Fibroblast of villous mesenchyme (primary cell): Measurements from ENCODE around the gene DPEP2NB. TPM values are rescaled to one million over a fixed set of nuclear protein-coding genes. Genes with fewer than 3 reads are reported as not detected.
"Not testable (repeated sequence)": the region's sequence is repeated elsewhere in the genome, so short reads cannot be mapped to it uniquely, and the experiment has no call there.

ENCODE experiments used
- DNase-seq: peaks from one replicate; pipeline ENCODE4 v3.0.0-alpha.2; 2010; ENCODE audit warnings: low read depth
- H3K4me3 ChIP-seq: 2 replicates; pipeline ENCODE4 v1.5.1; 2011; ENCODE audit warnings: low read depth, mild to moderate bottlenecking, low read length
- total RNA-seq: library from RNA; depleted of rRNA; stranded (reverse); fragments of >200 nt; gene quantifications from 2 replicates; pipeline ENCODE4 v1.2.3, GENCODE V29; 2012
- TF ChIP-seq, protein P1 (sequence below): IDR thresholded peaks from 2 replicates; pipeline ENCODE4 v1.5.1; 2012; ENCODE audit warnings: low read depth, mild to moderate bottlenecking, low read length; ENCODE audit not compliant: insufficient read depth

Gene DPEP2NB
- total RNA-seq, 1 donor = under 0.01 TPM

DNA sequence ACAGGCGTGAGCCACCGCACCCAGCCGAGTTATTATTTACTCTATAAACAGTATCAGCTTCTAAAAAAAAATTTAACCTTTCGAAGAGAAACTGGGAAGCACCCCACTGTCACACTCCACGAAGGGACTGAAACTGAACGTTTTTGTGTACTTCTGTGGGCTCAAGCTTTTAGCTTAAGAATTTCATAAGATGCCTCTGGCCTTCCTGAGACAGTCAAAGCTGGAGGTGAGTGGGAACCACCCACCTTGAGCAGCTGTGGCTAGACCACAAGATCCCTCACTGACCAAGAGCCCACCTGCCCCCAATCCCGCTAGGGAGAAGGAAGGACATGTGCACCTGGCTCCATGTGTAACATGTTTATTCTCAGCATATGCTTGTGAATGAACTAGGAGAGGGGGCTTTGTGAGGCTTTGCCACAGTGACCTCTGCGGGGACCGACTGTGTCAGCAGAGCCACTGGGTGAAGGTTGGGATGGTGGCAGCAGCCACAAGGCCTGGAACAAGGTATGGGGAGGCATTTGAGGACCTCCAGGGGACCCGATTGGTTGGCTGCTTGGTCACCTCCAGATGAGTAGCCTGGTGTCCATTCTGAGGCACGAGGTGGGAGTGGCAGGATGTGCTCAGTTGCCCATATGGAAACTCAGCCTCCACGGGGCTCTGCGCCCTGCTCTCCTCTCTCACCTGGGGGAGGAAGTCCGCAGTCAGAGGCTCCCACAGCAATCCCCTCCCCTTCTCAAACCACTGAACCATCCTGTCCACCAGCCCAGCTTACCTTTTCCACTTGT, 40.2 kb downstream of the DPEP2NB start:
- no peak for DNase-seq
- TF ChIP-seq, protein P1, sequence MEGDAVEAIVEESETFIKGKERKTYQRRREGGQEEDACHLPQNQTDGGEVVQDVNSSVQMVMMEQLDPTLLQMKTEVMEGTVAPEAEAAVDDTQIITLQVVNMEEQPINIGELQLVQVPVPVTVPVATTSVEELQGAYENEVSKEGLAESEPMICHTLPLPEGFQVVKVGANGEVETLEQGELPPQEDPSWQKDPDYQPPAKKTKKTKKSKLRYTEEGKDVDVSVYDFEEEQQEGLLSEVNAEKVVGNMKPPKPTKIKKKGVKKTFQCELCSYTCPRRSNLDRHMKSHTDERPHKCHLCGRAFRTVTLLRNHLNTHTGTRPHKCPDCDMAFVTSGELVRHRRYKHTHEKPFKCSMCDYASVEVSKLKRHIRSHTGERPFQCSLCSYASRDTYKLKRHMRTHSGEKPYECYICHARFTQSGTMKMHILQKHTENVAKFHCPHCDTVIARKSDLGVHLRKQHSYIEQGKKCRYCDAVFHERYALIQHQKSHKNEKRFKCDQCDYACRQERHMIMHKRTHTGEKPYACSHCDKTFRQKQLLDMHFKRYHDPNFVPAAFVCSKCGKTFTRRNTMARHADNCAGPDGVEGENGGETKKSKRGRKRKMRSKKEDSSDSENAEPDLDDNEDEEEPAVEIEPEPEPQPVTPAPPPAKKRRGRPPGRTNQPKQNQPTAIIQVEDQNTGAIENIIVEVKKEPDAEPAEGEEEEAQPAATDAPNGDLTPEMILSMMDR = no peak
- H3K4me3 ChIP-seq = no peak overlapping the region

DNA sequence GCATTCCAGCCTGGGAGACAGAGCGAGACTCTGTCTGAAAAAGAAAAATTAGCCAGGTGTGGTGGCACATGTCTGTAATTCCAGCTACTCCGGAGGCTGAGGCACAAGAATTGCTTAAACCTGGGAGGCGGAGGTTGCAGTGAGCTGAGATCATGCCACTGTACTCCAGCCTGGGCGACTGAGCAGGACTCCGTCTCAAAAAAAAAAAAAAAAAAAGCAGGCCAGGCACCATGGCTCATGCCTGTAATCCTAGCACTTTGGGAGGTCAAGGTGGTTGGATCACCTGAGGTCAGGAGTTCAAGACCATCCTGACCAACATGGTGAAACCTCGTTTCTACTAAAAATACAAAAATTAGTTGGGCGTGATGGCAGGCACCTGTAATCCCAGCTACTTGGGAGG, 43.4 kb downstream of the DPEP2NB start:
- H3K4me3 ChIP-seq, DNase-seq: not testable (repeated sequence)

GRCh38 chr16:67971111-67971510, 44.6 kb downstream of the DPEP2NB start:
- TF ChIP-seq, protein P1 = no peak
- DNase-seq = no peak
- H3K4me3 ChIP-seq = no peak overlapping the region

GRCh38 chr16:67969254-67970039, 46.3 kb downstream of the DPEP2NB start:
- peak; percentile 35 for DNase-seq
- TF ChIP-seq, protein P1 = no peak
- peak overlapping the region; percentile 96 for H3K4me3 ChIP-seq

GRCh38 chr16:67968400-67969253, 47.1 kb downstream of the DPEP2NB start, which contains the start of gene SLC12A4:
Gene SLC12A4 (minus strand): TSS chr16:67968637. CDS start chr16:67968553, 84 bp downstream.
- peak; percentile 72 for DNase-seq
- TF ChIP-seq, protein P1 = no peak

DNA sequence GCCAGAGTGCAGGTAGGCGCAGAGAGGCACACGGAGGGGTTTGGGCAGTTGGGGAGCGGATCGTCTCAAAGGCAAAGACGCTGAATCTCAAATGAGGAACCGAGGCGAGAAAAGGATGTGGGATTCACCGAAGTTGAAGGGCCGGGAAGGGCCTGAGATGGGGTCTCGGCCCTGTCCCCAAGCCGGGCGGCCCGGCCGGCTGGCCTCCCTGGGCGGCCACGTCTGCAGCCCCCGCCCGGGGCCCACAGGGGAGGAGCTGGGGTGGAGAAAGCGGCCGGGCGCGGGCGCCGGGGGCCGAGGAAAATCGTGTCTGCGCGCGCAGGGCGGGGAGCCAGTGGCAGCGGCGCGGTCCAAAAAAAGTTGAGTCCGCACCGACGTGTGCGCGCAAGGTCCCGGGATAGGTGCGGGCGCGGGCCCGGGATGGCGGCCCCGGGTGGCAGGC, 47.7 kb downstream of the DPEP2NB start:
- TF ChIP-seq, protein P1 = no peak
- H3K4me3 ChIP-seq = peak overlapping the region; percentile 96
- DNase-seq = peak; percentile 50

More at GRCh38 chr16:67968400-67969253, 47.1 kb downstream of the DPEP2NB start, which contains the start of gene SLC12A4:
- peak within 1 kb of the TSS; percentile 96 for H3K4me3 ChIP-seq
